Activated CD8-positive, alpha-beta T cell treated with anti-CD3 and anti-CD28 coated beads, Interleukin-2, amount 10 ng/mL, durations not matched to agents 7 days and 5 days (primary cell): ENCODE data around the gene BRD9. TPM values are rescaled to one million over a fixed set of nuclear protein-coding genes. Genes with fewer than 3 reads are reported as not detected.
"Not testable (repeated sequence)": the region's sequence is repeated elsewhere in the genome, so short reads cannot be mapped to it uniquely, and the experiment has no call there.

ENCODE experiments used
- ATAC-seq: fragments of 150-1000 bp; cut with Tn5 transposase; one replicate; pipeline ENCODE4 v1.10.0; 2021; ENCODE audit warnings: moderate library complexity
- CTCF ChIA-PET: fragments of 350-600 bp; sonication (Branson Sonifier 250); formaldehyde crosslinking; loops from one replicate; lab custom pipeline; 2021; ENCODE audit warnings: antibody characterized with exemption; lab: Charles Lee
- POLR2A ChIA-PET: fragments of 350-600 bp; sonication (Branson Sonifier 250); formaldehyde crosslinking; loops from one replicate; lab custom pipeline; 2021; ENCODE audit warnings: antibody characterized with exemption; lab: Charles Lee
- DNase-seq: peaks from one replicate; pipeline ENCODE4 v3.0.0-alpha.2; 2020
- H3K27ac Mint-ChIP-seq: one replicate; pipeline ENCODE4 v1.8.0; 2021; ENCODE audit warnings: mild to moderate bottlenecking, mixed read lengths
- H3K27me3 Mint-ChIP-seq: one replicate; pipeline ENCODE4 v1.8.0; 2021; ENCODE audit warnings: low read depth, mixed read lengths
- H3K36me3 Mint-ChIP-seq: one replicate; pipeline ENCODE4 v1.8.0; 2021; ENCODE audit warnings: low read depth, mixed read lengths
- H3K4me1 Mint-ChIP-seq: one replicate; pipeline ENCODE4 v1.8.0; 2021; ENCODE audit warnings: low read depth, mixed read lengths
- H3K4me3 Mint-ChIP-seq: one replicate; pipeline ENCODE4 v1.8.0; 2021; ENCODE audit warnings: mild to moderate bottlenecking, mixed read lengths
- H3K9me3 Mint-ChIP-seq: one replicate; pipeline ENCODE4 v1.8.0; 2022; ENCODE audit warnings: mixed read lengths; ENCODE audit not compliant: insufficient read depth
- total RNA-seq, 2 experiments: library from RNA; stranded (reverse); gene quantifications; one replicate each; pipeline ENCODE4 v1.2.3, GENCODE V29; 2021

The BRD9 gene
- total RNA-seq, 2 experiments from 2014 or later: 58.9 to 60.7 TPM

GRCh38 chr5:835933-836612 is 56.5 kb downstream of the BRD9 start:
- ATAC-seq, H3K9me3 Mint-ChIP-seq, H3K27ac Mint-ChIP-seq, POLR2A ChIA-PET, CTCF ChIA-PET, H3K27me3 Mint-ChIP-seq, H3K4me3 Mint-ChIP-seq, DNase-seq, H3K36me3 Mint-ChIP-seq, H3K4me1 Mint-ChIP-seq: not testable (repeated sequence)

- H3K27ac Mint-ChIP-seq, H3K9me3 Mint-ChIP-seq, H3K4me1 Mint-ChIP-seq, CTCF ChIA-PET, H3K36me3 Mint-ChIP-seq, H3K27me3 Mint-ChIP-seq, POLR2A ChIA-PET, H3K4me3 Mint-ChIP-seq, ATAC-seq, DNase-seq: not testable (repeated sequence)
Measured at GRCh38 chr5:834013-834412, 58.6 kb downstream of the BRD9 start.

GRCh38 chr5:828194-828593 is 64.4 kb downstream of the BRD9 start:
- H3K9me3 Mint-ChIP-seq, POLR2A ChIA-PET, H3K27ac Mint-ChIP-seq, ATAC-seq, DNase-seq, H3K4me3 Mint-ChIP-seq, H3K27me3 Mint-ChIP-seq, H3K4me1 Mint-ChIP-seq, CTCF ChIA-PET: not testable (repeated sequence)
- peaks cover 10% of the 10 kb centered on the region for H3K36me3 Mint-ChIP-seq

GRCh38 chr5:825544-825943 is 67.1 kb downstream of the BRD9 start:
- H3K4me1 Mint-ChIP-seq, DNase-seq, H3K27me3 Mint-ChIP-seq, H3K4me3 Mint-ChIP-seq, ATAC-seq, H3K27ac Mint-ChIP-seq, CTCF ChIA-PET, POLR2A ChIA-PET, H3K9me3 Mint-ChIP-seq: not testable (repeated sequence)
- peaks cover 14% of the 10 kb centered on the region for H3K36me3 Mint-ChIP-seq

GRCh38 chr5:821504-821903 is 71.1 kb downstream of the BRD9 start:
- ChIA-PET CTCF (no interaction called here), POLR2A (no interaction called here)
- Mint-ChIP-seq H3K4me3 (no peak overlapping the region), H3K9me3 (no peaks in the 10 kb centered on the region), H3K4me1 (no peaks in the 10 kb centered on the region), H3K36me3 (peaks cover 14% of the 10 kb centered on the region), H3K27me3 (no peaks in the 10 kb centered on the region), H3K27ac (no peak overlapping the region)
- DNase-seq (no peak), ATAC-seq (no peak)

GRCh38 chr5:820245-820644 is 72.4 kb downstream of the BRD9 start:
- H3K4me3 Mint-ChIP-seq: no peak overlapping the region
- H3K36me3 Mint-ChIP-seq: peaks cover 14% of the 10 kb centered on the region
- no peak overlapping the region for H3K27ac Mint-ChIP-seq
- ChIA-PET POLR2A (no interaction called here), CTCF (no interaction called here)
- H3K9me3 Mint-ChIP-seq: peaks cover 4% of the 10 kb centered on the region
- H3K27me3 Mint-ChIP-seq: no peaks in the 10 kb centered on the region
- no peak for ATAC-seq
- H3K4me1 Mint-ChIP-seq: no peaks in the 10 kb centered on the region
- DNase-seq: no peak

GRCh38 chr5:819078-819477 is 73.5 kb downstream of the BRD9 start:
- peaks cover 4% of the 10 kb centered on the region for H3K9me3 Mint-ChIP-seq
- no peaks in the 10 kb centered on the region for H3K4me1 Mint-ChIP-seq
- H3K36me3 Mint-ChIP-seq: peaks cover 10% of the 10 kb centered on the region
- POLR2A ChIA-PET: no interaction called here
- no peak for ATAC-seq
- H3K4me3 Mint-ChIP-seq: no peak overlapping the region
- no peak for DNase-seq
- no peaks in the 10 kb centered on the region for H3K27me3 Mint-ChIP-seq
- no peak overlapping the region for H3K27ac Mint-ChIP-seq
- CTCF ChIA-PET: no interaction called here

- ATAC-seq (no peak), DNase-seq (no peak)
- Mint-ChIP-seq H3K27ac (no peak overlapping the region), H3K4me3 (no peak overlapping the region), H3K27me3 (no peaks in the 10 kb centered on the region), H3K4me1 (no peaks in the 10 kb centered on the region), H3K9me3 (peaks cover 4% of the 10 kb centered on the region), H3K36me3 (peaks cover 3% of the 10 kb centered on the region)
- POLR2A ChIA-PET: no interaction called here
- CTCF ChIA-PET: no interaction called here
Measured at GRCh38 chr5:816176-816575, 76.4 kb downstream of the BRD9 start.

- no peaks in the 10 kb centered on the region for H3K27me3 Mint-ChIP-seq
- ChIA-PET CTCF (no interaction called here), POLR2A (no interaction called here)
- DNase-seq: no peak
- ATAC-seq: no peak
- H3K27ac Mint-ChIP-seq: no peak overlapping the region
- H3K36me3 Mint-ChIP-seq: peaks cover 3% of the 10 kb centered on the region
- H3K4me1 Mint-ChIP-seq: no peaks in the 10 kb centered on the region
- H3K9me3 Mint-ChIP-seq: peaks cover 4% of the 10 kb centered on the region
- H3K4me3 Mint-ChIP-seq: no peak overlapping the region
Measured at GRCh38 chr5:815449-815848, 77.2 kb downstream of the BRD9 start.

Other genes with a start within 250 kb of the BRD9 start
- under 1 TPM in 1 of 2 experiments, not detected in 1; 0.08 TPM for gene TPPP, start 199.4 kb downstream of the BRD9 start, total RNA-seq
- under 1 TPM in 1 of 2 experiments, not detected in 1; 0.10 TPM for gene ZDHHC11B, start 108.1 kb downstream of the BRD9 start, total RNA-seq
- 10 to 100 TPM; 11.9 to 17.0 TPM for gene ZDHHC11, start 41.8 kb downstream of the BRD9 start, total RNA-seq
- gene TRIP13, start 83 bp upstream of the BRD9 start, total RNA-seq: 10 to 100 TPM; 38.6 to 42.6 TPM
- gene NKD2, start 116.0 kb upstream of the BRD9 start, total RNA-seq: 1 to 10 TPM; 1.3 to 3.2 TPM
- 100 to 1,000 TPM; 101 to 111 TPM for gene SLC12A7, start 219.3 kb upstream of the BRD9 start, total RNA-seq